C4-2B (cell line): ENCODE measurements around the gene BCO1.
A peak's percentile ranks its signal among the peaks of the same experiment; 100 is the strongest.

Experiments
- H3K27ac ChIP-seq: fragments of 450-650 bp; 2 replicates; pipeline ENCODE4 v1.5.1; 2017
- ZFX ChIP-seq: fragments of 450-650 bp; IDR thresholded peaks from 2 replicates; pipeline ENCODE4 v1.6.1; 2017
- TF ChIP-seq, protein P1 (sequence below): fragments of 450-650 bp; conservative IDR thresholded peaks from 2 replicates; pipeline ENCODE4 v1.5.1; 2017; ENCODE audit warnings: mild to moderate bottlenecking

Gene BCO1

DNA sequence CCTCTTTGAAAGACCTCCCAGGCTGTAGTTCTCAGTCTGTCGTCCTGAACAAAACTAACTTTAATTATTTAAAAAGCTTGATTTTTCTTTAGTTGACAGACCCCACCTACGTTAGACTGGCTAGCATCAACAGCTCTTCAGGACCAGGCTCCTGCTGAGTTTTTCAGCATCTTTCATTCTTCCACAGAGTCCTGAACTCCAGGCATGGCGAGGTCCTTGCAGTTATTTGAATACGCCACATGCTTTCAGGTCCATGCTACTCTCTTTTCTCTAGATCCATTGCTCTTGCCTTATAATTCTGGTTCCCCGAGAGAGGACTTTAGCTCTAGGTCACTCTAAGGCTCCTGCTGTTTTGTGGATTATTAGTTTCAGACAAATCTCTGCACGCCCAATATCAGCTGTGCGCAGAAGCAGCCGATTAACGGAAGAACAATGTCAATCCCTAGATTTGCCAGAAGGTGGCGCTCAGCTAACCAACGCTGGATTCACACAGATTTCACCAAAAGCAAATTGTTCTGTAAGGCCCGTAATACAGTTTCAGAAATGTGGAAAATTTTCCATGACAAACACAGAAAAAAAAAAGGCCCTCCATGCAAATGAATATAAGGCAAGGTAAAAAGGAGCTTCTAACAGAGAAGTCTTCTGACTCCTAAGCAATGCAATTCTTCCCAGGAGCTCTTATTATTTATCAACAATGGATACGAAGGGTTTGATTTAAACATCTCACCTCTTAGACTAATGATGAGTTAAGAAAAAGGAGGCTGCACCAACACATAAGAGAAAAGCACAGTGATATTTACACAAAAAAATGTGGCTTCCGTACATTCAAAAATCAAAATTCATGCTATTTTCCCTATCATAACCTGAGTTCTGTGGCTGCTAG, 33.5 kb upstream of the BCO1 start:
- no peak for TF ChIP-seq ZFX
- TF ChIP-seq, protein P1, sequence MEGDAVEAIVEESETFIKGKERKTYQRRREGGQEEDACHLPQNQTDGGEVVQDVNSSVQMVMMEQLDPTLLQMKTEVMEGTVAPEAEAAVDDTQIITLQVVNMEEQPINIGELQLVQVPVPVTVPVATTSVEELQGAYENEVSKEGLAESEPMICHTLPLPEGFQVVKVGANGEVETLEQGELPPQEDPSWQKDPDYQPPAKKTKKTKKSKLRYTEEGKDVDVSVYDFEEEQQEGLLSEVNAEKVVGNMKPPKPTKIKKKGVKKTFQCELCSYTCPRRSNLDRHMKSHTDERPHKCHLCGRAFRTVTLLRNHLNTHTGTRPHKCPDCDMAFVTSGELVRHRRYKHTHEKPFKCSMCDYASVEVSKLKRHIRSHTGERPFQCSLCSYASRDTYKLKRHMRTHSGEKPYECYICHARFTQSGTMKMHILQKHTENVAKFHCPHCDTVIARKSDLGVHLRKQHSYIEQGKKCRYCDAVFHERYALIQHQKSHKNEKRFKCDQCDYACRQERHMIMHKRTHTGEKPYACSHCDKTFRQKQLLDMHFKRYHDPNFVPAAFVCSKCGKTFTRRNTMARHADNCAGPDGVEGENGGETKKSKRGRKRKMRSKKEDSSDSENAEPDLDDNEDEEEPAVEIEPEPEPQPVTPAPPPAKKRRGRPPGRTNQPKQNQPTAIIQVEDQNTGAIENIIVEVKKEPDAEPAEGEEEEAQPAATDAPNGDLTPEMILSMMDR: peak; percentile 88

DNA sequence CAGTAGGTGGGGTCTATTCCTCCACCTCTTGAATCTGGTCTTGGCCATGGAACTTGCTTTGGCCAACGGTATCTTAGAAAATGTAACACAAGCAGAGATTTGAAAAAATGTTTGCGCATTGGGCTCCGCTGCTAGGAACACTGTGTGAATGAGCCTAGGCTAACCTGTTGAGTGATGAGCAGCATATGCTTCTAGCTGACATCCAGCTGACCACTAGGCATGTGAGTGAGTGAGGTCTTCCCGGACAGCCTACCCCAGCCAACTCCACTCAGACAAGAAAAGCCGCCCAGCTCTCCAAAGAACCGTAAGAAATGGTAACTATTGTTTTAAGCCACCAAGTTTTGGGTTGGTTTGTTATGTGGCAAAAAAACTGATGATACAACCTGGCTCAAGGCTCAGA, 31.4 kb upstream of the BCO1 start:
- no peak overlapping the region for H3K27ac ChIP-seq
- TF ChIP-seq, protein P1: no peak
- no peak for TF ChIP-seq ZFX

More for the DNA sequence above, 33.5 kb upstream of the BCO1 start:
- H3K27ac ChIP-seq: no peak overlapping the region

DNA sequence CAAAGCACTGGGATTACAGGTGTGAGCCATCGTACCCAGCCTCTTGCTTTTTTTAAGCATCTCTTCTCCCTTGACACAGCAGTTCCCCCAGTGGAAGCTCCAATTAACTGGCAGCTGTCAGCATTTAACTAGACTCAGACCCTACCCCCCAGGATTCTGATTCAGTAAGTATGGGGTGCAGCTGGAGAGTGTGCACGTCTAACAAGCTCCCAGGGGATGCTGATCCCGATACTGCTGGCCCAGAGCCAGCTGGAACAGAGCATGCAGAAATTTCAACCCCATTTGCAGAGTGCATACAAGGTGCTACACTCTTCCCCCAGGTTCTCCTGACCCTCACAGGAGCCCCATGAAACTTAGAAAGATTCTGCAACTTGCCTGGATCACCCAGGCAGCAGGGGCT, 27.7 kb upstream of the BCO1 start:
- no peak overlapping the region for H3K27ac ChIP-seq
- TF ChIP-seq, protein P1: no peak
- TF ChIP-seq ZFX: no peak

DNA sequence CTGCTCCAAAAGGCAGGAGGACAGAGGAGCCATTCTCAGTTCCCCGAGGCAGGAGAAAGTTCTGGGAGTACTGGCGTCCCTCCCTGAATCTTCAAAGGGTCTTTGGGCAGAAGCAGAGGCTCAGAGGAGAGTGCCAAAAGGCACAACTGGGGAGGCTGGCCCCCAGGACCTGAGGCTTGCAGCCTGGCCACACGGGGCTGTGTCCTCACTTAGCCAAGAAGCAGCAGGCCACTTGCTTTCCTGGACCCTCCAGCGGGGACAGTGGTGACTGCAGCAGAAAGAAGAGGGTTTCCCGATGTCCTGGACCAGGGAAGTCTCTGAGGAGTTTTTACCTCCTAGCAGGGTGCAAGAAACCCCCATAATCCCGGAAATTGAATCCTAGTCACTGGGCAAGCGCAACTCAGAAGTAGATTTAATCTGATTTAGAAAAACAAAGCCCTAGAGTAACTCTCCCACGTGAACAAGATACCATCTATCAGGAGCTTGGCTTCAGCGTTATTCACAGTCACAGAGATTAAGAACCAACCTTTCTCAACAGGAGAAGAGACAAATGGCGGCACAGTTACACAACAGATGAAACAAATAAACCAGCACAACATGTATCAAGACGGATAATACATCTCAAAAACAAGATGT, 25.5 kb upstream of the BCO1 start:
- TF ChIP-seq ZFX: no peak
- TF ChIP-seq, protein P1: no peak
- no peak overlapping the region for H3K27ac ChIP-seq

DNA sequence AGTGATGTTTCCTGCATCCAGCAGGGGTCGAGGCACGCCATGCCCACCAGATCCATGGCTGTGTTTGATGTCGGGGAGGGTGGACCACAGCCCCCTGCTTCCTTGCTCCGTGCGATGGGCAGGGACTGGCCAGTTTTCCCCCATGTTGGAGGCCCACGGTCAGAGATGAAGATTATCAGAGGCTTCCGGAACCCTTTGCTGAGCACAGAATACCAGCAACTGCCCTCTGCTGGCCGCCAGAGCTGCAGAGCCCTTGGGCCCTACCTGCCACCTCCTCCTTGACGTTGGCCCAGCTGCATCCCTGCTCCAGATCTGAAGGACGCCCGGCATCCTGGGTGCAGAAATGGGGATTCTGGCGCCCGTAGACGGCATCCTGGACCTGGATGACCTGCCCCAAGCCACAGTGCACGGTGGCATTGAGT, 23.7 kb upstream of the BCO1 start:
- TF ChIP-seq ZFX: no peak
- H3K27ac ChIP-seq: no peak overlapping the region

DNA sequence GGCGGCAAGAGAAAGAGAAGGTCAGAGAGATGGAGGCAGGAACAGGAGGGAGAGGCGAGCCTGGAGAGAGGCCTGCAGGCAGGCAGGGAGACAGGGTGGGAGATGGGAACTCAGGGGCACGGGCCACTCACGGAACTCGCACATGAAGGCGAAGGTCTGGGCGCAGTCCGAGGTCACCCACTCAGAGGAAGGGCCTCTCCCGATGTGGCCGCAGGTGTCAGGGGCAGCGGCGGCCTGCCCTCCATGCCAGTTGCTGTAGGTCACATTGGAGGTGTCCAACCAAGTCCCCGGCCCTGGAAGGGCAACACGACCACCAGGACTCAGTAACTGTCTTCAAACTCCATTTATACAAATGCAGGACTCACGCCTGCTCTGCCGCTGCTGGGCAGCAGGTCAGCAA, 22.4 kb upstream of the BCO1 start:
- TF ChIP-seq, protein P1: no peak
- TF ChIP-seq ZFX: no peak
- no peak overlapping the region for H3K27ac ChIP-seq

DNA sequence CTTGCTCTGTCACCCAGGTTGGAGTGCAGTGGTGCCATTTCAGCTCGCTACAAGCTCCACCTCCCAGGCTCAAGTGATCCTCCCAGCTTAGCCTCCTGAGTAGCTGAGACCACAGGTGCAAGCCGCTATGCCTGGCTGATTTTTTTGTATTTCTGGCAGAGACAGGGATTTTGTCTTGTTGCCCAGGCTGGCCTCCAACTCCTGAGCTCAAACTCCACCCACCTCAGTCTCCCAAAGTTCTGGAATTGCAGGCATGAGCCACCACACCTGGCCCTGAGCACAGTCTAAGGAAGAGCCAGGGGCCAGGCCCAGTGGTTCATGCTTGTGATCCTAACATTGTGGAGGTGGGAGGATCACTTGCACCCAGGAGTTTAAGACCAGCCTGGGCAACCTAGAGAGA, 21.8 kb upstream of the BCO1 start:
- no peak for TF ChIP-seq ZFX
- TF ChIP-seq, protein P1: no peak
- no peak overlapping the region for H3K27ac ChIP-seq
